COLO668 (cell line): ENCODE data around the gene RBBP8NL.
"Not testable (repeated sequence)": the region's sequence is repeated elsewhere in the genome, so short reads cannot be mapped to it uniquely, and the experiment has no call there.

ENCODE experiments used
- DNase-seq: peaks from one replicate; lab custom pipeline; 2025; ENCODE audit not compliant: unreplicated experiment; lab: John Stamatoyannopoulos, UW

The RBBP8NL gene

GRCh38 chr20:62376112-62377063, 51.0 kb downstream of the RBBP8NL start:
- peak; percentile 45 for DNase-seq

- DNase-seq, result peak; percentile 23
Measured at GRCh38 chr20:62374331-62375152, 52.8 kb downstream of the RBBP8NL start.

GRCh38 chr20:62373631-62374179, 53.6 kb downstream of the RBBP8NL start:
- not testable (repeated sequence) for DNase-seq

GRCh38 chr20:62372042-62372993, 55.0 kb downstream of the RBBP8NL start:
- no peak for DNase-seq

- no peak for DNase-seq
Measured at GRCh38 chr20:62371588-62372041, 55.7 kb downstream of the RBBP8NL start.

- no peak for DNase-seq
Measured at GRCh38 chr20:62370807-62371587, 56.3 kb downstream of the RBBP8NL start.

- DNase-seq, result no peak
Measured at GRCh38 chr20:62370115-62370806, 57.1 kb downstream of the RBBP8NL start.

GRCh38 chr20:62369815-62370114, 57.6 kb downstream of the RBBP8NL start:
- no peak for DNase-seq

GRCh38 chr20:62368976-62369814, 58.1 kb downstream of the RBBP8NL start:
- peak; percentile 45 for DNase-seq

GRCh38 chr20:62368392-62368975, 58.9 kb downstream of the RBBP8NL start:
- DNase-seq, result peak; percentile 45

GRCh38 chr20:62367633-62368391, 59.5 kb downstream of the RBBP8NL start:
- DNase-seq, result peak; percentile 79

- DNase-seq, result peak; percentile 75
Measured at GRCh38 chr20:62367136-62367632, 60.2 kb downstream of the RBBP8NL start, which contains the start of gene LAMA5. Gene LAMA5 (minus strand): TSS chr20:62367312. CDS start chr20:62367245, 67 bp downstream.

- peak; percentile 50 for DNase-seq
Measured at GRCh38 chr20:62366370-62367135, 60.8 kb downstream of the RBBP8NL start.

- peak; percentile 58 for DNase-seq
Measured at GRCh38 chr20:62365814-62366369, 61.4 kb downstream of the RBBP8NL start.

- DNase-seq, result no peak
Measured at GRCh38 chr20:62364911-62365736, 62.2 kb downstream of the RBBP8NL start.
